ENCODE data around the gene CNTNAP5.

- no peak for TF ChIP-seq EZH2 (IDR thresholded peaks at IDR 0.05; ENCODE audit: borderline replicate concordance)
- TF ChIP-seq CTCF (IDR thresholded peaks at IDR 0.05; ENCODE audit: poor library complexity) = no peak
- no peak for TF ChIP-seq EZH2phosphoT487 (IDR thresholded peaks at IDR 0.05; ENCODE audit: low read depth, severe bottlenecking, unreplicated experiment)
Measured at GRCh38 chr2:124065636-124066035, 40.5 kb downstream of the CNTNAP5 start.
